ENCODE data around the gene DUOXA2. TPM values are rescaled to one million over a fixed set of nuclear protein-coding genes. Genes with fewer than 3 reads are reported as not detected.

Gene DUOXA2
- total and polyA plus RNA-seq, 7 donors: 0.11 TPM; not detected in 6

DNA sequence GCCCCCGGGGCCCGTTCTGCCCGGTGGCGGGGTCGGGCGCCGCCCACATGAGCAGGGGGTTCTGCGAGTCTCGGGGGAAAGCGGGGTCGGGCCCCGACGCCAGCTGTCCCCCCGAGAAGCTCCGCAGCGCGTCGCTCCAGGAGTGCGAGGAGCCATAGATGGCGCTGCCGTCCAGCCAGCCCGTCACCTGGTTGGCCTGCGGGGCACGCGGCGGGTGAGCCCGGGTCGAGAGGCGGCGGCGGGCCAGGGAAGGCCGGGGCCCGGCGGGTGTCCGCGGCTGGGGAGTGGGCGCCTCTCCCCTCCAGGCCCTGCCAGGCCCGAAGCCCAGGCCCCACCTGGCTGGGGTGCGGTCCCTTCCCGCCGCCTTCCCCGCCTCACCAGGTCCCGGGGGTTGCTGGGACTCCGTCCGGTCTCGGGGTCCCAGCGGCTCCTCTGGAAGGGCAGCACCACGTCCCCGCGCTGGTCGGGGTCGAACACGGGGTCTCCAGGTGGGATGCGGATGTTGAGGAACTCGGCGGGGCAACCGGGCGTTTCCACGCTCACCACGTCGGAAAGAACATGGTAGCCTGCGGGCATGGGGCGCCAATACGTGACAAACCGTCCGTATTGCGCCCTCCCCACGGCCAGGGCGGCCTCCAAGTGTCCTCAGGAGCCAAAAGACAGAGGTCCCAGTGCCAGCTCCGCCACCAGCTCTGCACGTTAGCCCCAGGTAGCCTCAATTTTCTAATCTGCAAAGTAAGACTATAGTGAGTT is 2.6 kb upstream of the DUOXA2 start:
- peaks cover 3 to 79% (median 52%) of the 10 kb centered on the region in 3 donors for H3K27me3 ChIP-seq (ENCODE audit: insufficient read depth in 3 of 3, low read length in 2 of 3)
- intact Hi-C loops (cut with DNase I): no loop called here
- ATAC-seq: no peak

DNA sequence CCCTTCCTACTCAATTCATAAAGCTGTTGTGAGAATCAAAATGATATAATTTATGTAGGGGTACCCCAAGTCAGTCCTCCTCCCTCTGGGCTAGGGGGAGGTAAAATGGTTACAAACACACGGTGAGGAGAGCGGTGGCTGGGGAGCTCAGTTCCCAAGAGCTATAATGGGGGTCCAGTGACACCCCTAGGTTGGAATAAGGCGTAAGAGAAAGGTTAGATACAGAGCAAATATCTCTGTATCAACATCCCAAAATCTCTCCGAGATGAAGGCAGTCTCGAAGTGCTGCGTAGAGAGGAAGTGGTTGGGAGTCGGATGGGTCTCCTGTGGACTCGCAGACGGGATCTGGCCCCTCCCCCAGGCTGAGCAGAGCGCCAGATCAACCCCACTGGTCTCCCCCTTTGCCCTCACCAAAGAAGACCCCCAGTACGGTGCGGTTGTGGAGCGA is 2.0 kb upstream of the DUOXA2 start:
- Histone ChIP-seq H3K9me3 (no peaks in the 10 kb centered on the region), H3K27me3 (ENCODE audit: insufficient read depth in 3 of 3, low read length in 2 of 3) (peaks cover 3 to 85% (median 54%) of the 10 kb centered on the region in 3 donors), H3K4me3 (peak overlapping the region; percentile 10), H3K27ac (no peak overlapping the region), H3K4me1 (peaks cover 15% of the 10 kb centered on the region), H3K36me3 (ENCODE audit: insufficient read depth in 1 of 2, low read depth in 1 of 2) (no peaks in the 10 kb centered on the region)
- intact Hi-C loops (cut with DNase I): no loop called here
- 1 to 5% (median 4%) methylated on average over 13 of the region's 13 CpGs for WGBS, 3 donors
- no peak for TF ChIP-seq CTCF (IDR thresholded peaks at IDR 0.05)
- ATAC-seq (no peak), DNase-seq (no peak)

More for the DNA sequence above, 2.6 kb upstream of the DUOXA2 start:
- H3K4me1 ChIP-seq: peaks cover 9% of the 10 kb centered on the region
- no peaks in the 10 kb centered on the region for H3K9me3 ChIP-seq
- DNase-seq: no peak
- H3K4me3 ChIP-seq: no peak overlapping the region
- no peak overlapping the region for H3K27ac ChIP-seq
- no peak for TF ChIP-seq CTCF (IDR thresholded peaks at IDR 0.05)
- 3 to 5% (median 3%) methylated on average over 42 to 71 of the region's 71 CpGs for WGBS, 3 donors
- no peaks in the 10 kb centered on the region for H3K36me3 ChIP-seq (ENCODE audit: insufficient read depth in 1 of 2, low read depth in 1 of 2)

DNA sequence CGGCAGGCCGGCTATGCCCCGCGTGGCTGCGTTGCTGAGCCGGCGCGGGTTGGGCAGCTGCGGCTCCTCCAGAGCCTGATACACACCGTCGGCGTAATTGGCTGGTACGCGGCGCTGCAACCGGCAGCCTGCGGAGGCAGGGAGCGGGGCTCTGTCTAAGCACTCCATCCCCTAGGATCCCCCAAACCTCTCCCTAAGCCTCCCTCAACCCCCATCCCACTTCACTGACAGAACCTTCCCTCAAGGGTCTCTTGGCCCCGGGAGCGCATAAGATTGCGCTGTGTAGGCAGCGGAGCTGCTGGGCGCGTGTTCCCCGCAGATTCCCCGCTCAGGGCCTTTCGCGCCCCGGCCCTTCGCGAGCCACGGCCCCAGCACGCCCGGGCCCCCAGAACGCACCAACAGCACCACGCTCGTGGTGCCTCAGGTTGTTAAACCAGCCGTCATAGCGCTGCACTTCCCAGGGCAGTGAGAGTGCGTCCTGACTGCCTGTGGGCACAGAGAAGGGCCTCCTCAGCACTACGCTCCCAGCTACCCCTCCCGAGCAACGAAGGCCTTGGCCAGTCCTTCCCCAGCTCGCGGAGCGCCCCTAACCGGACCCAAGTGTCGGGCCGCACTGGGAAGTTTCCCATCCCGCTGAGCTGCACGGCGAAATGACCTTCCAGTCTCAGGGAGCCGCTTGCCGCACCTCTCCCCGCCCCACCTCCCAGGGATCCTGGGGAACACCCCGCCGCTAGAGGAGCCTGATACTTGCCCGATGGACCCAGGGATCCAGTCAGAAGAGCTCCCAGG is 1.3 kb upstream of the DUOXA2 start:
- ATAC-seq: no peak

DNA sequence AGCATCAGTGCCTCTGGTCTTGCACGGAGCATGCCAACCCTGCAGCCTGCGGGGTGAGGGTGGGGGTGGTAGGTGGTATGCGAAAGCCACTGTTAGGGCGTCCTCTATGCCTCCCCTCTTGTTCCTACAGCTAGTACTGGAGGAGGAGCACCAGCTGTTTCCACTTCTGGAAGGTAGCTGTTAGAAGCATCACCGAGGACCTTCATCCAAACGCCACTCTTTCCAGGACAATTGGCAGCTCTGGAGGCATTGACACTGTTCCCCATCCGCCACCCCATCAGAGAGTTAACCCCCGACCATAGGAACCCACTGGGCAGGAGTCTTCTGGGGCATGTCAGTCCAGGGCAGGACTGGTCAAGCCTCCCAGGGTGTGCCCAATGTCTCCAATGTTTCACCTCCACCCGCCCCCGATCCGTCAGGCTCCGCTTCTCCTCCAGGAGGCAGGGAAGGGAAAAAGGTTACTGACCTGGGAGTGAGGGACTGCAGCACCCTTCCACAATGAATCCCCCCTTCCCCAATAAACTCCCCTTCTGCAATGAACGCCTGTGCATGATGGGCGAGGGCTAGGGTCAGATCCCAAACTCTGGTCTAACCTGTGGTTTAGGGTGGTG is 641 bp upstream of the DUOXA2 start:
- ATAC-seq (no peak), DNase-seq (no peak)
- Histone ChIP-seq H3K36me3 (ENCODE audit: insufficient read depth in 1 of 2, low read depth in 1 of 2) (no peaks in the 10 kb centered on the region), H3K4me1 (peaks cover 22% of the 10 kb centered on the region), H3K9me3 (no peaks in the 10 kb centered on the region), H3K27me3 (ENCODE audit: insufficient read depth in 3 of 3, low read length in 2 of 3) (peaks cover 3 to 90% (median 50%) of the 10 kb centered on the region in 3 donors), H3K4me3 (no peak overlapping the region), H3K27ac (no peak overlapping the region)
- WGBS, 3 donors: 3 to 7% (median 7%) methylated on average over 14 of the region's 14 CpGs
- TF ChIP-seq CTCF (IDR thresholded peaks at IDR 0.05): no peak
- intact Hi-C loops (cut with DNase I): no loop called here

More for the DNA sequence above, 1.3 kb upstream of the DUOXA2 start:
- intact Hi-C loops (cut with DNase I): no loop called here
- Histone ChIP-seq H3K27ac (no peak overlapping the region), H3K27me3 (ENCODE audit: insufficient read depth in 3 of 3, low read length in 2 of 3) (peaks cover 3 to 92% (median 54%) of the 10 kb centered on the region in 3 donors), H3K9me3 (no peaks in the 10 kb centered on the region), H3K4me3 (peak overlapping the region; percentile 10), H3K4me1 (peaks cover 21% of the 10 kb centered on the region), H3K36me3 (ENCODE audit: insufficient read depth in 1 of 2, low read depth in 1 of 2) (no peaks in the 10 kb centered on the region)
- 1 to 2% (median 1%) methylated on average over 57 to 58 of the region's 58 CpGs for WGBS, 3 donors
- no peak for TF ChIP-seq CTCF (IDR thresholded peaks at IDR 0.05)
- no peak for DNase-seq

Data from psoas muscle (tissue), 8 donors.